ENCODE measurements around the gene DUSP5.
"Not testable (repeated sequence)": the region's sequence is repeated elsewhere in the genome, so short reads cannot be mapped to it uniquely, and the experiment has no call there.

Gene DUSP5

GRCh38 chr10:110532628-110533027, 34.9 kb downstream of the DUSP5 start:
- 81 to 96% methylated on average over 3 to 4 of the region's 4 CpGs for WGBS, 2 experiments (ENCODE audit: insufficient coverage in 2 of 2)
- H3K4me1 ChIP-seq (ENCODE audit: control insufficient read depth, insufficient read depth, low read length, poor library complexity, severe bottlenecking): peaks cover 42% of the 10 kb centered on the region
- not testable (repeated sequence) for H3K9me3 ChIP-seq (ENCODE audit: control insufficient read depth, low read length); H3K4me3 ChIP-seq (ENCODE audit: extremely low read depth, insufficient read depth, low read length, poor library complexity, severe bottlenecking); H3K36me3 ChIP-seq (ENCODE audit: control insufficient read depth, insufficient read depth, low read length); H3K27ac ChIP-seq (ENCODE audit: low read depth, low read length, severe bottlenecking)

GRCh38 chr10:110533149-110533548, 35.4 kb downstream of the DUSP5 start:
- Histone ChIP-seq H3K4me1 (ENCODE audit: control insufficient read depth, insufficient read depth, low read length, poor library complexity, severe bottlenecking) (peaks cover 37% of the 10 kb centered on the region), H3K9me3 (ENCODE audit: control insufficient read depth, low read length) (no peaks in the 10 kb centered on the region), H3K27ac (ENCODE audit: low read depth, low read length, severe bottlenecking) (no peak overlapping the region), H3K4me3 (ENCODE audit: extremely low read depth, insufficient read depth, low read length, poor library complexity, severe bottlenecking) (no peak overlapping the region), H3K36me3 (ENCODE audit: control insufficient read depth, insufficient read depth, low read length) (no peaks in the 10 kb centered on the region)
- 41 to 44% methylated on average over 3 of the region's 3 CpGs for WGBS, 2 experiments (ENCODE audit: insufficient coverage in 2 of 2)

GRCh38 chr10:110534571-110534970, 36.9 kb downstream of the DUSP5 start:
- no peaks in the 10 kb centered on the region for H3K9me3 ChIP-seq (ENCODE audit: control insufficient read depth, low read length)
- no peaks in the 10 kb centered on the region for H3K36me3 ChIP-seq (ENCODE audit: control insufficient read depth, insufficient read depth, low read length)
- H3K4me1 ChIP-seq (ENCODE audit: control insufficient read depth, insufficient read depth, low read length, poor library complexity, severe bottlenecking): peaks cover 29% of the 10 kb centered on the region
- WGBS, 2 experiments (ENCODE audit: insufficient coverage in 2 of 2): 92 to 93% methylated on average over 2 of the region's 2 CpGs
- H3K4me3 ChIP-seq (ENCODE audit: extremely low read depth, insufficient read depth, low read length, poor library complexity, severe bottlenecking): no peak overlapping the region
- no peak overlapping the region for H3K27ac ChIP-seq (ENCODE audit: low read depth, low read length, severe bottlenecking)

- 76 to 78% methylated on average over 10 of the region's 12 CpGs for WGBS, 2 experiments (ENCODE audit: insufficient coverage in 2 of 2)
- H3K36me3 ChIP-seq (ENCODE audit: control insufficient read depth, insufficient read depth, low read length): no peaks in the 10 kb centered on the region
- no peak overlapping the region for H3K4me3 ChIP-seq (ENCODE audit: extremely low read depth, insufficient read depth, low read length, poor library complexity, severe bottlenecking)
- peaks cover 23% of the 10 kb centered on the region for H3K4me1 ChIP-seq (ENCODE audit: control insufficient read depth, insufficient read depth, low read length, poor library complexity, severe bottlenecking)
- no peaks in the 10 kb centered on the region for H3K9me3 ChIP-seq (ENCODE audit: control insufficient read depth, low read length)
- H3K27ac ChIP-seq (ENCODE audit: low read depth, low read length, severe bottlenecking): no peak overlapping the region
Observed at GRCh38 chr10:110535958-110536891, 38.5 kb downstream of the DUSP5 start.

- 93 to 97% methylated on average over 3 to 4 of the region's 4 CpGs for WGBS, 2 experiments (ENCODE audit: insufficient coverage in 2 of 2)
Observed at GRCh38 chr10:110539091-110539490, 41.4 kb downstream of the DUSP5 start.

GRCh38 chr10:110540031-110540430, 42.3 kb downstream of the DUSP5 start:
- H3K36me3 ChIP-seq (ENCODE audit: control insufficient read depth, insufficient read depth, low read length): no peaks in the 10 kb centered on the region
- no peak overlapping the region for H3K4me3 ChIP-seq (ENCODE audit: extremely low read depth, insufficient read depth, low read length, poor library complexity, severe bottlenecking)
- H3K4me1 ChIP-seq (ENCODE audit: control insufficient read depth, insufficient read depth, low read length, poor library complexity, severe bottlenecking): peaks cover 14% of the 10 kb centered on the region
- H3K9me3 ChIP-seq (ENCODE audit: control insufficient read depth, low read length): no peaks in the 10 kb centered on the region
- no peak overlapping the region for H3K27ac ChIP-seq (ENCODE audit: low read depth, low read length, severe bottlenecking)
- 100% methylated on average over 1 of the region's 1 CpG; no CpG with 5 or more reads in 1 of the 2 experiments for WGBS, 2 experiments (ENCODE audit: insufficient coverage in 2 of 2)

More at GRCh38 chr10:110539091-110539490, 41.4 kb downstream of the DUSP5 start:
- no peak overlapping the region for H3K27ac ChIP-seq (ENCODE audit: low read depth, low read length, severe bottlenecking)
- no peaks in the 10 kb centered on the region for H3K9me3 ChIP-seq (ENCODE audit: control insufficient read depth, low read length)
- H3K4me3 ChIP-seq (ENCODE audit: extremely low read depth, insufficient read depth, low read length, poor library complexity, severe bottlenecking): no peak overlapping the region
- H3K36me3 ChIP-seq (ENCODE audit: control insufficient read depth, insufficient read depth, low read length): no peaks in the 10 kb centered on the region
- H3K4me1 ChIP-seq (ENCODE audit: control insufficient read depth, insufficient read depth, low read length, poor library complexity, severe bottlenecking): peaks cover 14% of the 10 kb centered on the region

- Histone ChIP-seq H3K36me3 (ENCODE audit: control insufficient read depth, insufficient read depth, low read length) (no peaks in the 10 kb centered on the region), H3K4me1 (ENCODE audit: control insufficient read depth, insufficient read depth, low read length, poor library complexity, severe bottlenecking) (peaks cover 11% of the 10 kb centered on the region), H3K27ac (ENCODE audit: low read depth, low read length, severe bottlenecking) (no peak overlapping the region), H3K4me3 (ENCODE audit: extremely low read depth, insufficient read depth, low read length, poor library complexity, severe bottlenecking) (no peak overlapping the region), H3K9me3 (ENCODE audit: control insufficient read depth, low read length) (no peaks in the 10 kb centered on the region)
Observed at GRCh38 chr10:110544958-110545537, 47.3 kb downstream of the DUSP5 start.

GRCh38 chr10:110546077-110546476, 48.4 kb downstream of the DUSP5 start:
- no peaks in the 10 kb centered on the region for H3K36me3 ChIP-seq (ENCODE audit: control insufficient read depth, insufficient read depth, low read length)
- 91 to 93% methylated on average over 5 to 6 of the region's 6 CpGs for WGBS, 2 experiments (ENCODE audit: insufficient coverage in 2 of 2)

GRCh38 chr10:110546499-110547110, 48.9 kb downstream of the DUSP5 start:
- no peaks in the 10 kb centered on the region for H3K36me3 ChIP-seq (ENCODE audit: control insufficient read depth, insufficient read depth, low read length)
- H3K27ac ChIP-seq (ENCODE audit: low read depth, low read length, severe bottlenecking): no peak overlapping the region
- WGBS, 2 experiments (ENCODE audit: insufficient coverage in 2 of 2): 85 to 100% methylated on average over 2 of the region's 7 CpGs
- peaks cover 11% of the 10 kb centered on the region for H3K4me1 ChIP-seq (ENCODE audit: control insufficient read depth, insufficient read depth, low read length, poor library complexity, severe bottlenecking)
- no peak overlapping the region for H3K4me3 ChIP-seq (ENCODE audit: extremely low read depth, insufficient read depth, low read length, poor library complexity, severe bottlenecking)
- H3K9me3 ChIP-seq (ENCODE audit: control insufficient read depth, low read length): no peaks in the 10 kb centered on the region

More at GRCh38 chr10:110546077-110546476, 48.4 kb downstream of the DUSP5 start:
- Histone ChIP-seq H3K27ac (ENCODE audit: low read depth, low read length, severe bottlenecking) (no peak overlapping the region), H3K9me3 (ENCODE audit: control insufficient read depth, low read length) (no peaks in the 10 kb centered on the region), H3K4me3 (ENCODE audit: extremely low read depth, insufficient read depth, low read length, poor library complexity, severe bottlenecking) (no peak overlapping the region), H3K4me1 (ENCODE audit: control insufficient read depth, insufficient read depth, low read length, poor library complexity, severe bottlenecking) (peaks cover 11% of the 10 kb centered on the region)

GRCh38 chr10:110547139-110547761, 49.5 kb downstream of the DUSP5 start:
- 0% methylated on average over 1 to 2 of the region's 8 CpGs for WGBS, 2 experiments (ENCODE audit: insufficient coverage in 2 of 2)
- H3K4me1 ChIP-seq (ENCODE audit: control insufficient read depth, insufficient read depth, low read length, poor library complexity, severe bottlenecking): peaks cover 11% of the 10 kb centered on the region

More at GRCh38 chr10:110547139-110547761, 49.5 kb downstream of the DUSP5 start:
- no peaks in the 10 kb centered on the region for H3K9me3 ChIP-seq (ENCODE audit: control insufficient read depth, low read length)
- no peak overlapping the region for H3K27ac ChIP-seq (ENCODE audit: low read depth, low read length, severe bottlenecking)
- no peak overlapping the region for H3K4me3 ChIP-seq (ENCODE audit: extremely low read depth, insufficient read depth, low read length, poor library complexity, severe bottlenecking)
- no peaks in the 10 kb centered on the region for H3K36me3 ChIP-seq (ENCODE audit: control insufficient read depth, insufficient read depth, low read length)
